Karpas-422 (cell line): Measurements from ENCODE around the gene AZU1. TPM values are rescaled to one million over a fixed set of nuclear protein-coding genes. Genes with fewer than 3 reads are reported as not detected.

Experiments used
- DNase-seq: peaks from one replicate; pipeline ENCODE4 v3.0.0-alpha.2; 2015
- H2AFZ ChIP-seq: fragments of 200-600 bp; sonication (generic); 2 replicates; pipeline ENCODE4 v1.6.1; 2014; ENCODE audit warnings: antibody characterized with exemption, low read length, mixed read lengths
- H3K27ac ChIP-seq: fragments of 200-600 bp; sonication (generic); 2 replicates; pipeline ENCODE4 v1.5.1; 2014; ENCODE audit warnings: mild to moderate bottlenecking, low read length, moderate library complexity
- H3K27me3 ChIP-seq: fragments of 200-600 bp; sonication (generic); 2 replicates; pipeline ENCODE4 v1.6.1; 2014; ENCODE audit warnings: low read length, mixed read lengths
- H3K36me3 ChIP-seq: fragments of 200-600 bp; sonication (generic); 2 replicates; pipeline ENCODE4 v1.6.1; 2014; ENCODE audit warnings: low read length, mixed read lengths; ENCODE audit not compliant: insufficient read depth
- H3K4me1 ChIP-seq: fragments of 200-600 bp; sonication (generic); 2 replicates; pipeline ENCODE4 v1.6.1; 2014; ENCODE audit warnings: mild to moderate bottlenecking, low read length, mixed read lengths
- H3K4me2 ChIP-seq: fragments of 200-600 bp; sonication (generic); 2 replicates; pipeline ENCODE4 v1.6.1; 2014; ENCODE audit warnings: low read length, low read depth, mild to moderate bottlenecking; ENCODE audit not compliant: poor library complexity, severe bottlenecking
- H3K4me3 ChIP-seq: fragments of 200-600 bp; sonication (generic); 2 replicates; pipeline ENCODE4 v1.5.1; 2014; ENCODE audit warnings: mild to moderate bottlenecking, antibody characterized with exemption, low read length, mixed read lengths
- H3K79me2 ChIP-seq: fragments of 200-600 bp; sonication (generic); 2 replicates; pipeline ENCODE4 v1.6.1; 2014; ENCODE audit warnings: mild to moderate bottlenecking, low read length, mixed read lengths
- H3K9ac ChIP-seq: fragments of 200-600 bp; sonication (generic); 2 replicates; pipeline ENCODE4 v1.6.0; 2014; ENCODE audit warnings: low read length
- H3K9me2 ChIP-seq: fragments of 200-600 bp; sonication (generic), shearing (Covaris generic); replicated peaks from 2 replicates; pipeline ENCODE4 v1.6.0; 2014; ENCODE audit warnings: mild to moderate bottlenecking, low read length, moderate library complexity; ENCODE audit not compliant: insufficient read depth
- H3K9me3 ChIP-seq: fragments of 300-700, 200-600 bp; sonication (generic); 2 replicates; pipeline ENCODE4 v1.6.1; 2014; ENCODE audit warnings: low read length, mixed read lengths
- H4K20me1 ChIP-seq: fragments of 200-600 bp; sonication (generic); 2 replicates; pipeline ENCODE4 v1.6.1; 2014; ENCODE audit warnings: mild to moderate bottlenecking, antibody characterized with exemption, low read length, low read depth; ENCODE audit not compliant: insufficient read depth
- total RNA-seq: library from RNA; depleted of rRNA; stranded (reverse); fragments of >200 nt; shearing (Covaris generic); gene quantifications from 2 replicates; pipeline ENCODE4 v1.2.3, GENCODE V29; 2014; ENCODE audit warnings: low replicate concordance

AZU1 gene
- total RNA-seq, 1 experiment from 2014 or later, result not detected

GRCh38 chr19:805600-806550 lies 21.8 kb upstream of the AZU1 start:
- Histone ChIP-seq H3K4me1 (no peaks in the 10 kb centered on the region), H3K4me3 (no peak overlapping the region), H3K36me3 (peaks cover 66% of the 10 kb centered on the region), H3K9ac (no peak overlapping the region), H2AFZ (no peak overlapping the region), H4K20me1 (peaks cover 72% of the 10 kb centered on the region), H3K79me2 (peaks cover 34% of the 10 kb centered on the region), H3K9me2 (no peaks in the 10 kb centered on the region), H3K27me3 (no peaks in the 10 kb centered on the region), H3K4me2 (no peak overlapping the region), H3K27ac (no peak overlapping the region), H3K9me3 (no peaks in the 10 kb centered on the region)
- no peak for DNase-seq

- Histone ChIP-seq H3K9me2 (no peaks in the 10 kb centered on the region), H3K9ac (no peak overlapping the region), H3K4me3 (no peak overlapping the region), H3K27me3 (no peaks in the 10 kb centered on the region), H3K27ac (no peak overlapping the region), H3K79me2 (peaks cover 24% of the 10 kb centered on the region), H3K36me3 (peaks cover 60% of the 10 kb centered on the region), H3K4me1 (no peaks in the 10 kb centered on the region), H4K20me1 (peaks cover 61% of the 10 kb centered on the region), H3K9me3 (no peaks in the 10 kb centered on the region), H2AFZ (no peak overlapping the region), H3K4me2 (no peak overlapping the region)
- no peak for DNase-seq
Observed at GRCh38 chr19:806815-807421, 20.7 kb upstream of the AZU1 start.

GRCh38 chr19:807627-808422 lies 19.8 kb upstream of the AZU1 start:
- Histone ChIP-seq H2AFZ (no peak overlapping the region), H3K27ac (no peak overlapping the region), H3K36me3 (peaks cover 54% of the 10 kb centered on the region), H4K20me1 (peaks cover 52% of the 10 kb centered on the region), H3K9me2 (no peaks in the 10 kb centered on the region), H3K4me3 (no peak overlapping the region), H3K9me3 (no peaks in the 10 kb centered on the region), H3K79me2 (peaks cover 15% of the 10 kb centered on the region), H3K4me1 (no peaks in the 10 kb centered on the region), H3K9ac (no peak overlapping the region), H3K4me2 (no peak overlapping the region), H3K27me3 (no peaks in the 10 kb centered on the region)
- no peak for DNase-seq

- peaks cover 9% of the 10 kb centered on the region for H3K79me2 ChIP-seq
Observed at GRCh38 chr19:808423-808775, 19.2 kb upstream of the AZU1 start.

GRCh38 chr19:810077-810855 lies 17.4 kb upstream of the AZU1 start:
- H3K4me1 ChIP-seq, result no peaks in the 10 kb centered on the region
- peaks cover 36% of the 10 kb centered on the region for H3K36me3 ChIP-seq
- no peak overlapping the region for H3K27ac ChIP-seq
- H3K27me3 ChIP-seq, result no peaks in the 10 kb centered on the region
- H3K9ac ChIP-seq, result no peak overlapping the region
- H3K4me3 ChIP-seq, result no peak overlapping the region
- H3K79me2 ChIP-seq, result 0 out of 2 replicates have a peak, but pooled peaks cover 6% of the 10 kb centered on the region
- H4K20me1 ChIP-seq, result peaks cover 32% of the 10 kb centered on the region
- H2AFZ ChIP-seq, result no peak overlapping the region
- H3K4me2 ChIP-seq, result no peak overlapping the region
- H3K9me2 ChIP-seq, result no peaks in the 10 kb centered on the region
- no peak for DNase-seq
- H3K9me3 ChIP-seq, result no peaks in the 10 kb centered on the region

More at GRCh38 chr19:808423-808775, 19.2 kb upstream of the AZU1 start:
- no peak overlapping the region for H2AFZ ChIP-seq
- H3K27ac ChIP-seq, result no peak overlapping the region
- peaks cover 46% of the 10 kb centered on the region for H4K20me1 ChIP-seq
- no peak for DNase-seq
- no peak overlapping the region for H3K4me2 ChIP-seq
- H3K9me2 ChIP-seq, result no peaks in the 10 kb centered on the region
- no peaks in the 10 kb centered on the region for H3K27me3 ChIP-seq
- H3K9ac ChIP-seq, result no peak overlapping the region
- H3K4me3 ChIP-seq, result no peak overlapping the region
- no peaks in the 10 kb centered on the region for H3K4me1 ChIP-seq
- peaks cover 48% of the 10 kb centered on the region for H3K36me3 ChIP-seq
- H3K9me3 ChIP-seq, result no peaks in the 10 kb centered on the region

GRCh38 chr19:810883-811489 lies 16.7 kb upstream of the AZU1 start:
- Histone ChIP-seq H3K79me2 (0 out of 2 replicates have a peak, but pooled peaks cover 6% of the 10 kb centered on the region), H3K27me3 (no peaks in the 10 kb centered on the region), H3K27ac (no peak overlapping the region), H3K36me3 (peaks cover 36% of the 10 kb centered on the region), H3K4me3 (no peak overlapping the region), H3K4me1 (no peaks in the 10 kb centered on the region), H3K4me2 (no peak overlapping the region), H2AFZ (no peak overlapping the region), H3K9ac (no peak overlapping the region), H4K20me1 (peaks cover 29% of the 10 kb centered on the region), H3K9me2 (no peaks in the 10 kb centered on the region; the same call in 1 of the 2 replicates), H3K9me3 (no peaks in the 10 kb centered on the region)
- no peak for DNase-seq

- 0 out of 2 replicates have a peak, but pooled peaks cover 6% of the 10 kb centered on the region for H3K79me2 ChIP-seq
- no peak overlapping the region for H3K4me2 ChIP-seq
- no peaks in the 10 kb centered on the region; the same call in 1 of the 2 replicates for H3K9me2 ChIP-seq
- H3K9me3 ChIP-seq, result no peaks in the 10 kb centered on the region
- H3K4me1 ChIP-seq, result no peaks in the 10 kb centered on the region
- H2AFZ ChIP-seq, result no peak overlapping the region
- peaks cover 24% of the 10 kb centered on the region for H4K20me1 ChIP-seq
- H3K27ac ChIP-seq, result no peak overlapping the region
- peaks cover 34% of the 10 kb centered on the region for H3K36me3 ChIP-seq
- H3K9ac ChIP-seq, result no peak overlapping the region
- no peaks in the 10 kb centered on the region for H3K27me3 ChIP-seq
- no peak overlapping the region for H3K4me3 ChIP-seq
- no peak for DNase-seq
Observed at GRCh38 chr19:811506-812048, 16.1 kb upstream of the AZU1 start.
